ENCODE results near the gene MIER1.
"Not testable (repeated sequence)": the region's sequence is repeated elsewhere in the genome, so short reads cannot be mapped to it uniquely, and the experiment has no call there.

MIER1 gene

GRCh38 chr1:66978201-66978600, 53.4 kb downstream of the MIER1 start:
- H3K4me3 ChIP-seq (ENCODE audit: low read length), result no peak overlapping the region
- no peak for DNase-seq (ENCODE audit: low read depth)
- TF ChIP-seq, protein P1, sequence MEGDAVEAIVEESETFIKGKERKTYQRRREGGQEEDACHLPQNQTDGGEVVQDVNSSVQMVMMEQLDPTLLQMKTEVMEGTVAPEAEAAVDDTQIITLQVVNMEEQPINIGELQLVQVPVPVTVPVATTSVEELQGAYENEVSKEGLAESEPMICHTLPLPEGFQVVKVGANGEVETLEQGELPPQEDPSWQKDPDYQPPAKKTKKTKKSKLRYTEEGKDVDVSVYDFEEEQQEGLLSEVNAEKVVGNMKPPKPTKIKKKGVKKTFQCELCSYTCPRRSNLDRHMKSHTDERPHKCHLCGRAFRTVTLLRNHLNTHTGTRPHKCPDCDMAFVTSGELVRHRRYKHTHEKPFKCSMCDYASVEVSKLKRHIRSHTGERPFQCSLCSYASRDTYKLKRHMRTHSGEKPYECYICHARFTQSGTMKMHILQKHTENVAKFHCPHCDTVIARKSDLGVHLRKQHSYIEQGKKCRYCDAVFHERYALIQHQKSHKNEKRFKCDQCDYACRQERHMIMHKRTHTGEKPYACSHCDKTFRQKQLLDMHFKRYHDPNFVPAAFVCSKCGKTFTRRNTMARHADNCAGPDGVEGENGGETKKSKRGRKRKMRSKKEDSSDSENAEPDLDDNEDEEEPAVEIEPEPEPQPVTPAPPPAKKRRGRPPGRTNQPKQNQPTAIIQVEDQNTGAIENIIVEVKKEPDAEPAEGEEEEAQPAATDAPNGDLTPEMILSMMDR (conservative IDR thresholded peaks at IDR 0.05; ENCODE audit: low read depth, low read length), result no peak

DNA sequence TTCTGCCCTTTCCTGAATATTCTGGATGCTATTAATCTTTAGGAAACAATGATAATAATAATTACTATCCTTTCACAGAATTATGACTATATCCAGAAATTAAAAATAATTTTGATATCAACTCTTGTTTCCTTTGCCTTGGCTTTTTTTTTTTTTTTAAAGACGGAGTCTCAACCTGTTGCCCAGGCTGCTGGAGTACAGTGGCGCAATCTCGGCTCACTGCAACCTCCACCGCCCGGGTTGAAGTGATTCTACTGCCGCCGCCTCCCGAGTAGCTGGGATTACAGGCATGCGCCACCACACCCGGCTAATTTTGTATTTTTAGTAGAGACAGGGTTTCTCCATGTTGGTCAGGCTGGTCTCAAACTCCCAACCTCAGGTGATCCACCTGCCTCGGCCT, 54.8 kb downstream of the MIER1 start:
- not testable (repeated sequence) for DNase-seq (ENCODE audit: low read depth); H3K4me3 ChIP-seq (ENCODE audit: low read length)

GRCh38 chr1:66980745-66981367, 56.1 kb downstream of the MIER1 start:
- no peak overlapping the region for H3K4me3 ChIP-seq (ENCODE audit: low read length)

GRCh38 chr1:66981679-66982078, 56.9 kb downstream of the MIER1 start:
- TF ChIP-seq, protein P1 (conservative IDR thresholded peaks at IDR 0.05; ENCODE audit: low read depth, low read length), result no peak
- H3K4me3 ChIP-seq (ENCODE audit: low read length), result no peak overlapping the region
- DNase-seq (ENCODE audit: low read depth), result no peak

More at GRCh38 chr1:66980745-66981367, 56.1 kb downstream of the MIER1 start:
- no peak for DNase-seq (ENCODE audit: low read depth)
- TF ChIP-seq, protein P1 (conservative IDR thresholded peaks at IDR 0.05; ENCODE audit: low read depth, low read length), result no peak

GRCh38 chr1:66982561-66983260, 57.9 kb downstream of the MIER1 start:
- DNase-seq (ENCODE audit: low read depth), result no peak

DNA sequence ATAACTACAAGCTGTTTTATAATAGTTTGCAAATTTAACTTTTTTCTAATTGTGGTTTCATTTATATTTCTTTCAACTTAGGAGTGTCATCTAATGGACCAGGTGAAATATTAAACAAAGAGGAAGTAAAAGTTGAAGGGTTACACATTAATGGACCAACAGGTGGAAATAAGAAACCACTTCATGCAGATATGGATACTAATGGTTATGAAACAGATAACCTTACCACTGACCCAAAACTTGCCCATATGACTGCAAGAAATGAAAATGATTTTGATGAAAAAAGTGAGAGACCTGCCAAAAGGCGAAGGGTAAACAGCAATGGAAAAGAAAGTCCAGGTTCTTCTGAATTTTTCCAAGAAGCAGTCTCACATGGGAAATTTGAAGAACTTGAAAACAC, 59.7 kb downstream of the MIER1 start:
- DNase-seq (ENCODE audit: low read depth), result no peak
- no peak overlapping the region for H3K4me3 ChIP-seq (ENCODE audit: low read length)
- TF ChIP-seq, protein P1 (conservative IDR thresholded peaks at IDR 0.05; ENCODE audit: low read depth, low read length), result no peak

More at GRCh38 chr1:66982561-66983260, 57.9 kb downstream of the MIER1 start:
- TF ChIP-seq, protein P1 (conservative IDR thresholded peaks at IDR 0.05; ENCODE audit: low read depth, low read length), result no peak
- H3K4me3 ChIP-seq (ENCODE audit: low read length), result no peak overlapping the region

DNA sequence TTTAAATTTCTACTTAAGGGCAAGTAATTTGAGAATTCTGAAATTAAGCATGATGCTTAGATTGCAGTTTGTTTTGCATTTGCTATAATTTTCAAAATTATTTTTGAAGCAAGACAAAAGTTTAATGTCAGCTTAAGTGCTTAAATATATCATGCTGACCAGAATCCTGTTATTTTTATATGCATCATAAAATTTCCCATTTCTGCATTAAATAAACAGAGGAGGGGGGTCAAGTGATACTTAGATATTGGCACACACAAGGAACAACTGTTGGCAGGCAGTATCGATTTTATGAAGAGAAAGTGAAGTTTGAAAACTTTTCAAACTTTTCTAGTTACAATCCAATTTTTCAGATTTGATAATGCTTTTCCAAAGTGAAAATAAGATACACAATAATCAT, 61.0 kb downstream of the MIER1 start:
- TF ChIP-seq, protein P1 (conservative IDR thresholded peaks at IDR 0.05; ENCODE audit: low read depth, low read length), result no peak
- no peak for DNase-seq (ENCODE audit: low read depth)
- H3K4me3 ChIP-seq (ENCODE audit: low read length), result no peak overlapping the region
